ENCODE measurements around the gene CPED1.
"Not testable (repeated sequence)": the region's sequence is repeated elsewhere in the genome, so short reads cannot be mapped to it uniquely, and the experiment has no call there.

The CPED1 gene

GRCh38 chr7:121266307-121266894, 277.9 kb downstream of the CPED1 start:
- no peak for DNase-seq

- DNase-seq = no peak
Observed at GRCh38 chr7:121267612-121268011, 279.1 kb downstream of the CPED1 start.

- DNase-seq = no peak
Observed at GRCh38 chr7:121269798-121270197, 281.3 kb downstream of the CPED1 start.

- DNase-seq = no peak
Observed at GRCh38 chr7:121271098-121271497, 282.6 kb downstream of the CPED1 start.

- no peak for DNase-seq
Observed at GRCh38 chr7:121271916-121272315, 283.4 kb downstream of the CPED1 start.

- DNase-seq = no peak
Observed at GRCh38 chr7:121272676-121273075, 284.2 kb downstream of the CPED1 start.

GRCh38 chr7:121273467-121274167, 285.1 kb downstream of the CPED1 start:
- no peak for DNase-seq

- DNase-seq = no peak
Observed at GRCh38 chr7:121274467-121274866, 286.0 kb downstream of the CPED1 start.

GRCh38 chr7:121275204-121275603, 286.7 kb downstream of the CPED1 start:
- DNase-seq = peak; percentile 24

GRCh38 chr7:121276313-121276712, 287.8 kb downstream of the CPED1 start:
- no peak for DNase-seq

GRCh38 chr7:121278120-121279021, 289.9 kb downstream of the CPED1 start:
- DNase-seq = no peak

- DNase-seq = no peak
Observed at GRCh38 chr7:121279060-121279620, 290.6 kb downstream of the CPED1 start.

GRCh38 chr7:121279822-121280221, 291.3 kb downstream of the CPED1 start:
- DNase-seq = no peak

GRCh38 chr7:121280656-121281055, 292.1 kb downstream of the CPED1 start:
- DNase-seq = no peak

- no peak for DNase-seq
Observed at GRCh38 chr7:121282129-121282528, 293.6 kb downstream of the CPED1 start.

GRCh38 chr7:121285066-121285667, 296.7 kb downstream of the CPED1 start:
- DNase-seq = no peak

- DNase-seq = no peak
Observed at GRCh38 chr7:121286186-121286585, 297.7 kb downstream of the CPED1 start.

GRCh38 chr7:121286742-121287734, 298.5 kb downstream of the CPED1 start:
- no peak for DNase-seq

- no peak for DNase-seq
Observed at GRCh38 chr7:121288894-121289293, 300.4 kb downstream of the CPED1 start.

GRCh38 chr7:121289930-121290329, 301.4 kb downstream of the CPED1 start:
- DNase-seq = not testable (repeated sequence)

- no peak for DNase-seq
Observed at GRCh38 chr7:121294448-121294992, 306.0 kb downstream of the CPED1 start.
